Kidney (tissue), 14 donors: ENCODE results near the gene RAB3C. TPM values are rescaled to one million over a fixed set of nuclear protein-coding genes. Genes with fewer than 3 reads are reported as not detected.
A peak's percentile ranks its signal among the peaks of the same experiment; 100 is the strongest.

Experiments used
- DNase-seq, 5 donors: peaks; one replicate each; pipeline ENCODE4 v3.0.0-alpha.2; 2013 to 2020
- FAIRE-seq: peaks from 2 replicates; lab custom pipeline; 2012; peaks lifted over from hg19 to GRCh38; lab: Jason Lieb, UNC
- H3K27ac ChIP-seq, 2 donors: one replicate each; pipeline ENCODE4 v1.7.0; 2013; ENCODE audit warnings: low read depth in 2 of 2, low read length in 2 of 2, inconsistent platforms in 1 of 2
- H3K27me3 ChIP-seq: one replicate; pipeline ENCODE4 v1.7.1; 2013; ENCODE audit warnings: low read length, inconsistent platforms; ENCODE audit not compliant: control insufficient read depth, insufficient read depth
- H3K36me3 ChIP-seq, 3 donors: one replicate each; pipeline versions ENCODE4 v1.7.0 to v1.7.1; 2013; ENCODE audit warnings: low read length in 3 of 3, control low read depth in 1 of 3, inconsistent platforms in 1 of 3; ENCODE audit not compliant: insufficient read depth in 3 of 3, control insufficient read depth in 2 of 3
- H3K4me1 ChIP-seq, 3 donors: one replicate each; pipeline versions ENCODE4 v1.7.0 to v1.7.1; 2013; ENCODE audit warnings: low read length in 3 of 3, inconsistent platforms in 1 of 3, low read depth in 1 of 3; ENCODE audit not compliant: control insufficient read depth in 2 of 3, insufficient read depth in 2 of 3
- H3K4me3 ChIP-seq, 3 donors: one replicate each; pipeline versions ENCODE4 v1.7.0 to v1.8.1; 2013; ENCODE audit warnings: low read length in 3 of 3, control low read depth in 1 of 3, inconsistent platforms in 1 of 3
- H3K9ac ChIP-seq, 3 donors: one replicate each; pipeline versions ENCODE4 v1.7.0 to v1.7.1; 2013; ENCODE audit warnings: low read length in 3 of 3, control low read depth in 1 of 3, inconsistent platforms in 1 of 3
- H3K9me3 ChIP-seq, 3 donors: one replicate each; pipeline versions ENCODE4 v1.7.0 to v1.7.1; 2013; ENCODE audit warnings: low read length in 3 of 3, control low read depth in 1 of 3, inconsistent platforms in 1 of 3; ENCODE audit not compliant: control insufficient read depth in 2 of 3, insufficient read depth in 1 of 3
- intact Hi-C: fragments of 100-400 bp; cut with DNase I; formaldehyde crosslinking; loops from one replicate; pipeline ENCODE4 v1.11.1; 2022
- polyA plus RNA-seq: library from polyadenylated mRNA; stranded (reverse); fragments of 350-450 nt; fragmentation: Illumina TruSeq; extraction: RNeasy Lipid Tissue Mini Kit (QIAGEN cat#74804); gene quantifications from one replicate; pipeline ENCODE4 v1.2.3, GENCODE V29; 2014; ENCODE audit warnings: low read depth, low replicate concordance; ENCODE audit not compliant: insufficient read depth
- total RNA-seq: library from RNA; stranded (reverse); fragmentation: NEBNext Ultra II Directional; extraction: Animal tissue kit (Norgen Biotek cat#: 25700); gene quantifications from one replicate; pipeline ENCODE4 v1.2.1, GENCODE V29; 2021
- TF ChIP-seq, protein P1 (sequence below): IDR thresholded peaks from 3 replicates; pipeline ENCODE4 v1.5.1; 2012; ENCODE audit warnings: mild to moderate bottlenecking, moderate library complexity, borderline replicate concordance; ENCODE audit not compliant: insufficient read depth; ENCODE audit errors: extremely low read depth
- donor health status: control.
- donor health status: control.
- donor health status: control.
- donor health status: control.
- donor health status: control.
- donor health status: DM: yes; HTN: yes; CAD: no.
- donor health status: Normal renal cell carcinoma (clear cell type).

The RAB3C gene
- total and polyA plus RNA-seq, 2 donors from 2014 or later: 3.7 TPM; not detected in 1

DNA sequence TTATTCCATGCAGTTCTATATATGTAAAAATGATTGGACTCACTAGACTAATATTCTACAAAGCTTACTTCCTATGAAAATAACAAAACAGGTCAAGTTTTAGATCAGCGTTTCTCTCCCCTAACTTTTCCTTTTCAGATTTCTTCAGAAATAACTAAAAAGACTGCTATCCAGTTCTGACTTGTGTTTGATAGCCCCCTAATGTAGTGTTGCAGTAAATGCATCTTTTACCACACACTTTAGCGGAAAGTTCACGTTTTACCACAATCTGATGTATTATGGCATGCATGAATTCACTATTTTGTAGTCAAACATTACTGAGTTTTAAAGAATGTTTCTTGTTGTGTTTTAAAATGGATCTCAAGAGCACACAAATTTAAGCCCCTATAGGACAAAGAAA, 292.7 kb downstream of the RAB3C start:
- H3K36me3 ChIP-seq: no peaks in the 10 kb centered on the region
- no peak overlapping the region for H3K4me3 ChIP-seq
- H3K27ac ChIP-seq: no peak overlapping the region
- H3K9me3 ChIP-seq: no peaks in the 10 kb centered on the region
- DNase-seq (no peak), FAIRE-seq (no peak)
- H3K27me3 ChIP-seq: no peaks in the 10 kb centered on the region
- H3K4me1 ChIP-seq: no peaks in the 10 kb centered on the region
- TF ChIP-seq, protein P1, sequence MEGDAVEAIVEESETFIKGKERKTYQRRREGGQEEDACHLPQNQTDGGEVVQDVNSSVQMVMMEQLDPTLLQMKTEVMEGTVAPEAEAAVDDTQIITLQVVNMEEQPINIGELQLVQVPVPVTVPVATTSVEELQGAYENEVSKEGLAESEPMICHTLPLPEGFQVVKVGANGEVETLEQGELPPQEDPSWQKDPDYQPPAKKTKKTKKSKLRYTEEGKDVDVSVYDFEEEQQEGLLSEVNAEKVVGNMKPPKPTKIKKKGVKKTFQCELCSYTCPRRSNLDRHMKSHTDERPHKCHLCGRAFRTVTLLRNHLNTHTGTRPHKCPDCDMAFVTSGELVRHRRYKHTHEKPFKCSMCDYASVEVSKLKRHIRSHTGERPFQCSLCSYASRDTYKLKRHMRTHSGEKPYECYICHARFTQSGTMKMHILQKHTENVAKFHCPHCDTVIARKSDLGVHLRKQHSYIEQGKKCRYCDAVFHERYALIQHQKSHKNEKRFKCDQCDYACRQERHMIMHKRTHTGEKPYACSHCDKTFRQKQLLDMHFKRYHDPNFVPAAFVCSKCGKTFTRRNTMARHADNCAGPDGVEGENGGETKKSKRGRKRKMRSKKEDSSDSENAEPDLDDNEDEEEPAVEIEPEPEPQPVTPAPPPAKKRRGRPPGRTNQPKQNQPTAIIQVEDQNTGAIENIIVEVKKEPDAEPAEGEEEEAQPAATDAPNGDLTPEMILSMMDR: no peak
- H3K9ac ChIP-seq: no peak overlapping the region
- intact Hi-C loops: no loop called here

DNA sequence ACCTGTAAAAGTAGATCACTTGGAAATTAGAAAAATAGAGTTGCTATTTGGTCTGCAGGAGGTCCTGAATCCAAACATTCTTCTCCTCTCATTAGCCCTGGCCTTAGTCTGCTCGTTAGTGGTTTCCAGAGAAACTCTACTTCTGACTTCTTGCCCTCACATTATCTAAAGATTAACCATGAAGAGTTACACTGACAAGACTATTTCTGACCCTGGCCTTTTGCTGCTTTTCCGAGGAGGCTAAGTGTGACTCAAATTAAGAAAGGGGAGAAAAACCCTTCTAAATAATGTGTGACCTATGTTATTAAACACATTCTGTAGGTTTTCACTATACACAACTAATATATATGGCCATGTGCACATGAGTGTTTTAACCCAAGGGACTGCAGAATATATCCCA, 302.4 kb downstream of the RAB3C start:
- no peak overlapping the region for H3K4me3 ChIP-seq
- intact Hi-C loops: loop anchor here (10.0 kb wide), 1 partner anchor 120 kb away; no protein-coding TSS in a partner anchor
- TF ChIP-seq, protein P1: no peak
- H3K36me3 ChIP-seq: no peaks in the 10 kb centered on the region
- H3K9me3 ChIP-seq: no peaks in the 10 kb centered on the region
- peaks cover 0 to 11% (median 0%) of the 10 kb centered on the region in 3 donors for H3K4me1 ChIP-seq
- FAIRE-seq: peak; percentile 52
- no peak for DNase-seq
- no peak overlapping the region for H3K27ac ChIP-seq
- no peaks in the 10 kb centered on the region for H3K27me3 ChIP-seq
- H3K9ac ChIP-seq: no peak overlapping the region

DNA sequence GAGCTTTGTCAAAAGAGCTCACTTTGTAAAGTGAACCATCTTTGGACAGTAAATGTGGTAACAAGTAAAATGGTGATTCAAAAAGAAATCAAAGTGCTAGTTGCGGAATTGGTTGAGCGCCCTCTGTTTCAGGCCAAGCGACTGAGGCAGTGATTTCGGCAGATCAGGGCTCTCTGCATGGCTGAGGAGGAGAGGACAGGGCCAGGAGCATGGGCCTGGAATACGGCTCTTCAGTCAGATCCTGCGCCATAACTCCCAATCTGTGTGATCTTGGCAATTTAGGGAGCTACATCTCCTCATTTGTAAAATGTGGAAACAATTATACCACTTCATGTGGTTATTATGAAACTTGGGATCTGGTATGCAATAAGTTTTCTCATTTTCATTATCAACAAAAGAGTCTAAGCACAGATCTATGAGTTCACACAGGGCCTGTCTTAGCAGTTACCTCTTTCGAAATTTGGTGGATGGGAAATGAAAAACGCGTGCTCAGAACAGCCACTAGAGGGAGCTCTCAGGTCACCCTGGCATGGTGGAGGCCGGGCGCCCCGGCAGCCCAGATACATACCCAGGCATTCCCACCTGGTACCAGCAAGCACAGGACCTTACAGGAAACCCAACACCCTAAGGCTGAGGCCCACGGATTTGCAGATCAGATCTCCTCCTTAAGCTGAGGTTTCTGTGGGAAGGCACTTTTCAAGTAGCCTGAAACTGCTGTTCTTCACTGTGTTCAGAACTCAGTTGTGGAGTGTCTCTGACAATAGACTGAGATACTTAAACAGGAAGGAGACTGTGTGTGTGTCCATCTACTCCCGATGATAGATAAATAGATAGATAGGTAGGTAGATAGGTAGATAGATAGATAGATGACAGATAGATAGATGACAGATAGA, 303.7 kb downstream of the RAB3C start:
- Histone ChIP-seq H3K4me1 (peaks cover 0 to 11% (median 0%) of the 10 kb centered on the region in 3 donors), H3K27ac (no peak overlapping the region), H3K9ac (no peak overlapping the region), H3K4me3 (no peak overlapping the region), H3K36me3 (no peaks in the 10 kb centered on the region), H3K9me3 (no peaks in the 10 kb centered on the region), H3K27me3 (no peaks in the 10 kb centered on the region)
- FAIRE-seq (no peak), DNase-seq (peak; percentile 65 to 82 (median 75))
- intact Hi-C loops: loop anchor here (10.0 kb wide), 1 partner anchor 118 kb away; no protein-coding TSS in a partner anchor
- TF ChIP-seq, protein P1: peak; percentile 87
